ENCODE results near the gene GHRH. TPM values are rescaled to one million over a fixed set of nuclear protein-coding genes. Genes with fewer than 3 reads are reported as not detected.
A peak's percentile ranks its signal among the peaks of the same experiment; 100 is the strongest.

GHRH gene
- total RNA-seq, 2 experiments from 2014 or later: not detected

GRCh38 chr20:37279820-37280219 is 18.2 kb upstream of the GHRH start:
- no peaks in the 10 kb centered on the region for H3K79me2 ChIP-seq (ENCODE audit: insufficient read depth, low read depth, low read length)
- CTCF ChIA-PET (ENCODE audit: unreplicated experiment): no interaction called here
- no peak for DNase-seq (ENCODE audit: low spot score)

GRCh38 chr20:37278966-37279590 is 17.5 kb upstream of the GHRH start:
- ChIA-PET CTCF (ENCODE audit: unreplicated experiment) (no interaction called here), POLR2A (interaction anchor here (0.6 to 1.3 kb wide), 2 partner anchors 10 to 391 kb away, joined by 4 to 7 read pairs; partner anchors contain the start of gene MANBAL)
- Histone ChIP-seq H3K4me2 (ENCODE audit: low read length) (no peak overlapping the region), H4K20me1 (ENCODE audit: insufficient read depth, low read length) (no peaks in the 10 kb centered on the region), H3K79me2 (ENCODE audit: insufficient read depth, low read depth, low read length) (no peaks in the 10 kb centered on the region), H3K9me3 (ENCODE audit: low read length) (no peaks in the 10 kb centered on the region), H3K4me1 (ENCODE audit: insufficient read depth, low read length, poor library complexity, severe bottlenecking) (peaks cover 35% of the 10 kb centered on the region), H3K36me3 (ENCODE audit: insufficient read depth, low read length) (no peaks in the 10 kb centered on the region), H3K9me2 (ENCODE audit: insufficient read depth, low read length) (no peaks in the 10 kb centered on the region), H3K4me3 (ENCODE audit: low read depth, low read length, poor library complexity, severe bottlenecking) (no peak overlapping the region), H3K27ac (ENCODE audit: low read depth, low read length, poor library complexity, severe bottlenecking) (no peak overlapping the region), H2AFZ (ENCODE audit: low read length) (no peak overlapping the region)
- DNase-seq (ENCODE audit: low spot score): no peak
- no TSS peak for BruUV-seq (replicated peaks)
- no peak for TF ChIP-seq CTCF (conservative IDR thresholded peaks at IDR 0.05; ENCODE audit: low read length)
- no peak for TF ChIP-seq EZH2phosphoT487 (IDR thresholded peaks at IDR 0.05; ENCODE audit: borderline replicate concordance, low read depth, low read length)
- intact Hi-C loops (cut with micrococcal nuclease; ENCODE audit: unreplicated experiment): no loop called here

More at GRCh38 chr20:37279820-37280219, 18.2 kb upstream of the GHRH start:
- no peaks in the 10 kb centered on the region for H3K36me3 ChIP-seq (ENCODE audit: insufficient read depth, low read length)
- H4K20me1 ChIP-seq (ENCODE audit: insufficient read depth, low read length): no peaks in the 10 kb centered on the region
- no peak overlapping the region for H2AFZ ChIP-seq (ENCODE audit: low read length)
- TF ChIP-seq EZH2phosphoT487 (IDR thresholded peaks at IDR 0.05; ENCODE audit: borderline replicate concordance, low read depth, low read length): no peak
- no peak for TF ChIP-seq CTCF (conservative IDR thresholded peaks at IDR 0.05; ENCODE audit: low read length)
- H3K27ac ChIP-seq (ENCODE audit: low read depth, low read length, poor library complexity, severe bottlenecking): no peak overlapping the region
- no peak overlapping the region for H3K4me3 ChIP-seq (ENCODE audit: low read depth, low read length, poor library complexity, severe bottlenecking)
- H3K9me3 ChIP-seq (ENCODE audit: low read length): no peaks in the 10 kb centered on the region
- BruUV-seq (replicated peaks): no TSS peak
- intact Hi-C loops (cut with micrococcal nuclease; ENCODE audit: unreplicated experiment): no loop called here
- H3K9me2 ChIP-seq (ENCODE audit: insufficient read depth, low read length): no peaks in the 10 kb centered on the region
- POLR2A ChIA-PET: interaction anchor here (1.3 kb wide), 1 partner anchor 9 kb away, joined by 7 read pairs; the partner anchor contains the start of gene MANBAL
- no peak overlapping the region for H3K4me2 ChIP-seq (ENCODE audit: low read length)
- H3K4me1 ChIP-seq (ENCODE audit: insufficient read depth, low read length, poor library complexity, severe bottlenecking): peaks cover 28% of the 10 kb centered on the region

GRCh38 chr20:37277253-37277593 is 15.6 kb upstream of the GHRH start:
- Histone ChIP-seq H3K79me2 (ENCODE audit: insufficient read depth, low read depth, low read length) (no peaks in the 10 kb centered on the region), H3K4me2 (ENCODE audit: low read length) (peak overlapping the region; percentile 36), H3K4me3 (ENCODE audit: low read depth, low read length, poor library complexity, severe bottlenecking) (no peak overlapping the region), H3K9me3 (ENCODE audit: low read length) (no peaks in the 10 kb centered on the region), H3K36me3 (ENCODE audit: insufficient read depth, low read length) (no peaks in the 10 kb centered on the region), H3K27ac (ENCODE audit: low read depth, low read length, poor library complexity, severe bottlenecking) (no peak overlapping the region), H3K9me2 (ENCODE audit: insufficient read depth, low read length) (no peaks in the 10 kb centered on the region), H4K20me1 (ENCODE audit: insufficient read depth, low read length) (no peaks in the 10 kb centered on the region), H2AFZ (ENCODE audit: low read length) (peak overlapping the region; percentile 50; the same call in 1 of the 2 replicates), H3K4me1 (ENCODE audit: insufficient read depth, low read length, poor library complexity, severe bottlenecking) (peaks cover 47% of the 10 kb centered on the region)
- DNase-seq (ENCODE audit: low spot score): no peak
- CTCF ChIA-PET (ENCODE audit: unreplicated experiment): no interaction called here
- intact Hi-C loops (cut with micrococcal nuclease; ENCODE audit: unreplicated experiment): no loop called here
- POLR2A ChIA-PET: interaction anchor here (0.5 to 3.2 kb wide), 6 partner anchors 10 to 271 kb away, joined by 3 to 16 read pairs (median 3); partner anchors contain the start of gene MANBAL
- BruUV-seq (replicated peaks): no TSS peak
- no peak for TF ChIP-seq CTCF (conservative IDR thresholded peaks at IDR 0.05; ENCODE audit: low read length)
- no peak for TF ChIP-seq EZH2phosphoT487 (IDR thresholded peaks at IDR 0.05; ENCODE audit: borderline replicate concordance, low read depth, low read length)
